WTC11 (cell line): ENCODE data around the gene TRMT11. TPM values are rescaled to one million over a fixed set of nuclear protein-coding genes. Genes with fewer than 3 reads are reported as not detected.

Experiments
- ATAC-seq: fragments of 200-7000 bp; cut with Tn5 transposase; 2 replicates; pipeline ENCODE4 v1.10.0; 2021; ENCODE audit warnings: mild to moderate bottlenecking, moderate library complexity
- CTCF ChIA-PET: fragments of 300-600 bp; sonication (Branson Sonifier 250); formaldehyde crosslinking; loops from one replicate; lab custom pipeline; 2021; ENCODE audit warnings: antibody characterized with exemption; lab: Charles Lee
- POLR2A ChIA-PET: fragments of 350-600 bp; sonication (Branson Sonifier 250); formaldehyde crosslinking; loops from one replicate; lab custom pipeline; 2021; ENCODE audit warnings: antibody characterized with exemption; lab: Charles Lee
- DNase-seq: peaks from one replicate; pipeline ENCODE4 v3.0.0; 2021; ENCODE audit warnings: low spot score
- H3K27ac Mint-ChIP-seq: 2 replicates; pipeline ENCODE4 v1.8.0; 2021; ENCODE audit warnings: mixed read lengths
- H3K27me3 Mint-ChIP-seq: 2 replicates; pipeline ENCODE4 v1.8.0; 2021; ENCODE audit warnings: low read depth, mild to moderate bottlenecking, moderate library complexity, mixed read lengths
- H3K36me3 Mint-ChIP-seq: 2 replicates; pipeline ENCODE4 v1.8.0; 2021; ENCODE audit warnings: mixed read lengths
- H3K4me1 Mint-ChIP-seq: 2 replicates; pipeline ENCODE4 v1.8.0; 2022; ENCODE audit warnings: mixed read lengths
- H3K4me3 Mint-ChIP-seq: 2 replicates; pipeline ENCODE4 v1.8.0; 2021; ENCODE audit warnings: mild to moderate bottlenecking, moderate library complexity, mixed read lengths
- H3K9me3 Mint-ChIP-seq: 2 replicates; pipeline ENCODE4 v1.8.0; 2021; ENCODE audit warnings: mixed read lengths
- CBFB ChIP-seq: sonication (generic); formaldehyde crosslinking; IDR thresholded peaks from 2 replicates; pipeline ENCODE4 v1.8.1; 2022; ENCODE audit warnings: mild to moderate bottlenecking, low read depth, missing genetic modification reagents
- E2F1 ChIP-seq: sonication (generic); formaldehyde crosslinking; IDR thresholded peaks from 2 replicates; pipeline ENCODE4 v1.8.0; 2022; ENCODE audit warnings: mild to moderate bottlenecking, missing genetic modification reagents
- E2F4 ChIP-seq: sonication (generic); formaldehyde crosslinking; IDR thresholded peaks from 2 replicates; pipeline ENCODE4 v1.8.1; 2022; ENCODE audit warnings: low read depth, mild to moderate bottlenecking, moderate library complexity, missing genetic modification reagents, borderline replicate concordance
- GTF2I ChIP-seq: fragments of 250-450 bp; sonication (Bioruptor Pico); conservative IDR thresholded peaks from 2 replicates; pipeline ENCODE4 v1.4.0; 2021; ENCODE audit warnings: mild to moderate bottlenecking
- MAX ChIP-seq: sonication (generic); formaldehyde crosslinking; IDR thresholded peaks from 2 replicates; pipeline ENCODE4 v1.8.0; 2022; ENCODE audit warnings: mild to moderate bottlenecking, missing genetic modification reagents
- NFATC4 ChIP-seq: fragments of 250-450 bp; sonication (Bioruptor Pico); IDR thresholded peaks from 2 replicates; pipeline ENCODE4 v1.9.0; 2021; ENCODE audit warnings: mild to moderate bottlenecking
- PRRX2 ChIP-seq: fragments of 250-450 bp; sonication (Bioruptor Pico); IDR thresholded peaks from 2 replicates; pipeline ENCODE4 v1.8.0; 2021; ENCODE audit warnings: mild to moderate bottlenecking
- SP1 ChIP-seq: sonication (generic); formaldehyde crosslinking; conservative IDR thresholded peaks from 2 replicates; pipeline ENCODE4 v1.8.1; 2022; ENCODE audit warnings: missing genetic modification reagents
- ZNF423 ChIP-seq: fragments of 250-450 bp; sonication (Bioruptor Pico); IDR thresholded peaks from 2 replicates; pipeline ENCODE4 v2.1.2; 2022; ENCODE audit warnings: mild to moderate bottlenecking, moderate library complexity
- total RNA-seq: library from RNA; stranded (reverse); gene quantifications from 3 replicates; pipeline ENCODE4 v1.2.3, GENCODE V29; 2021
- TF ChIP-seq, protein P1 (sequence below): fragments of 250-450 bp; sonication (Bioruptor Pico); IDR thresholded peaks from 2 replicates; pipeline ENCODE4 v2.1.2; 2022; ENCODE audit warnings: mild to moderate bottlenecking, moderate library complexity
- TF ChIP-seq, protein P2 (sequence below): fragments of 250-450 bp; sonication (Bioruptor Pico); IDR thresholded peaks from 2 replicates; pipeline ENCODE4 v1.9.0; 2021; ENCODE audit warnings: moderate library complexity, mild to moderate bottlenecking, inconsistent platforms, borderline replicate concordance
- TF ChIP-seq, protein P3 (sequence below): sonication (generic); formaldehyde crosslinking; IDR thresholded peaks from 2 replicates; pipeline ENCODE4 v1.8.0; 2022; ENCODE audit warnings: mild to moderate bottlenecking, missing genetic modification reagents
- TF ChIP-seq, protein P4 (sequence below): sonication (generic); formaldehyde crosslinking; IDR thresholded peaks from 2 replicates; pipeline ENCODE4 v1.8.1; 2022; ENCODE audit warnings: mild to moderate bottlenecking, missing genetic modification reagents, moderate library complexity, borderline replicate concordance

The TRMT11 gene
- total RNA-seq, 1 experiment from 2014 or later, result 32.3 TPM

DNA sequence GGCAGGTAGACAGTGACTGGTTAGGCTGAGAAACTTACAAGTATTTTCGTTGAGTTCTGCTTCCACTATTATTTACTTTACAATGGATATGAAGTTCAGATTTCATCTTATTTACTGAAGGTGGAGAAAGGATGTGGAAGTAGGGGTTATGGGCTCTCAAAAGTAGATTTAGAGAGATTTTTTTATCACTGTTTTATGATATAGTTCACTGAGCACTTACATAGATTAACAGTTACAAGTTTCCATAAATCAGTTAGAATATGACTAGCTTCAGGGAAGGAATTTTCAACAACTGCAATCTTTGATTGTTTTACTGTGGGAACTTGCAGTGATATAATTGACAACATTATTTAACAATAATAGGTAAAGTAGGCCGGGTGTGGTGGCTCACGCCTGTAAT is 7.2 kb upstream of the TRMT11 start:
- no peak overlapping the region for H3K27ac Mint-ChIP-seq
- no peaks in the 10 kb centered on the region for H3K4me1 Mint-ChIP-seq
- TF ChIP-seq PRRX2 (CRISPR knock-in tag), result no peak
- H3K36me3 Mint-ChIP-seq, result no peaks in the 10 kb centered on the region
- ATAC-seq, result no peak
- no peak overlapping the region for H3K4me3 Mint-ChIP-seq
- no peak for DNase-seq
- H3K27me3 Mint-ChIP-seq, result no peaks in the 10 kb centered on the region
- H3K9me3 Mint-ChIP-seq, result no peaks in the 10 kb centered on the region
- CTCF ChIA-PET, result no interaction called here
- POLR2A ChIA-PET, result no interaction called here

DNA sequence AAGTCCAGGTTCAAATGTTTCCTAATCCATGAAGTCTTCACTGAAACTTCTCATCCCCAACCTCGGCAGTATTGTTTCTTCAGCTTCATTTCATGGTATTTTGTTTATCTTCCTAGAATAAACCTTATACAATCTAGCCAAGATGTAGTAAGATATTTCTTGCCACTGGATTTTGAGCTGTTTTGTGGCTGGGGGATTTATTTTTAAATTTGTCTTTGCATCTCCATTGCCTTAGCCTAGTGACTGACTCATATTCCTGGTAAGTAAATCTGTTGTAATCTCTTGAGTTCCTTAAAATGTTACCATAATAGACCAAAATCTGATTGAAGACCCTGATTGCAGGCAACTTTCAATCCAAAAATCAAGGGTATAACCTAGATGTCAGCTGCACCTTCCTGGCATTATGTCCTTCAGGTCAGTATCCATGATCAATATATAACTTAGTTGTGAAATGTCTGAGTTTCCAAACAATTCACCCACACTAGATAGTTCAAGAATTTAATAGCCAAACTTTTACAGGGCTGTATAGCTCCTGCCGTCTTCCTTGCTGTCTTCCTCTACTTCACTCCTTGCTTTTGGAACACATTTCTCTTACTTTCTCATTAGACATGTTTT is 4.7 kb upstream of the TRMT11 start:
- CTCF ChIA-PET, result no interaction called here
- TF ChIP-seq E2F4 (CRISPR knock-in tag) (no peak), CBFB (no peak), SP1 (CRISPR knock-in tag) (no peak), E2F1 (CRISPR knock-in tag) (no peak), GTF2I (CRISPR knock-in tag) (no peak)
- TF ChIP-seq, all 79 proteins: peak for 0
- Mint-ChIP-seq H3K27ac (no peak overlapping the region), H3K4me1 (no peaks in the 10 kb centered on the region), H3K27me3 (no peaks in the 10 kb centered on the region), H3K9me3 (no peaks in the 10 kb centered on the region), H3K4me3 (no peak overlapping the region), H3K36me3 (no peaks in the 10 kb centered on the region)
- POLR2A ChIA-PET, result no interaction called here
- no peak for ATAC-seq
- no peak for DNase-seq

DNA sequence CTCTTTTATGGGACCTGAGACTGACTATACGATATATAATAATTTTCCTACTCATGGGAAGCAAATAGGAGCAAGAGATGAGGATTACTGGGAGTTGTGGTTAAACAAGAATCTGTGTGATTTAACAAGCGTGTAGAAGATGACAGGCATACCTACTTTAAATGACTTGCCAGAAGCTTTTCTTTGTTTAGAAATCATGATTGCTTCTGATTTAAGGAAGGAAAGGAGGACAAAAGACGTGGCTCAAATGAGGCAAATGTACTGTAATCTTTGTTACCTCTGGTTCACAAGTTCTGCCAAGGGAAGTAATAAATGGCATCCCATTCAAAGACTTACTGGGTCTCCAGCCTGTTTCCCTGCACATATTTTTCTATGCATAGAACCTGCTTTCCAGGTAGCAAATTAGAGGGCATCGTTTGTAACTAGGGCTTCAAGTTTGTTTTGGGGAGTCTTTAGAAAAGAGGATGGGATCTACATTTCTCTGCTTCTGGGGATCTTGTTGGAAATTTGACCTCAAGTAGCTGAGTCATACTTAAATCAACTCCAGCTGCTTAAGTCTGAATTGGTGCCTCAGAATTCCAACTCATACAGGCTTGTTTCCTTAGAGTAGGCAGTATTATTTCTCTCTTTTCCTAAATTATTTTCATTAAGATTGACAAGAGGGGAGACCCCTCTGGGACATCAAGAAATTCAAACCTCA is 2.9 kb upstream of the TRMT11 start:
- DNase-seq (no peak), ATAC-seq (no peak)
- H3K9me3 Mint-ChIP-seq, result no peaks in the 10 kb centered on the region
- H3K36me3 Mint-ChIP-seq, result no peaks in the 10 kb centered on the region
- H3K27me3 Mint-ChIP-seq, result no peaks in the 10 kb centered on the region
- POLR2A ChIA-PET, result no interaction called here
- CTCF ChIA-PET, result no interaction called here
- no peak overlapping the region for H3K27ac Mint-ChIP-seq
- H3K4me1 Mint-ChIP-seq, result no peaks in the 10 kb centered on the region
- no peak overlapping the region for H3K4me3 Mint-ChIP-seq
- TF ChIP-seq, protein P1, sequence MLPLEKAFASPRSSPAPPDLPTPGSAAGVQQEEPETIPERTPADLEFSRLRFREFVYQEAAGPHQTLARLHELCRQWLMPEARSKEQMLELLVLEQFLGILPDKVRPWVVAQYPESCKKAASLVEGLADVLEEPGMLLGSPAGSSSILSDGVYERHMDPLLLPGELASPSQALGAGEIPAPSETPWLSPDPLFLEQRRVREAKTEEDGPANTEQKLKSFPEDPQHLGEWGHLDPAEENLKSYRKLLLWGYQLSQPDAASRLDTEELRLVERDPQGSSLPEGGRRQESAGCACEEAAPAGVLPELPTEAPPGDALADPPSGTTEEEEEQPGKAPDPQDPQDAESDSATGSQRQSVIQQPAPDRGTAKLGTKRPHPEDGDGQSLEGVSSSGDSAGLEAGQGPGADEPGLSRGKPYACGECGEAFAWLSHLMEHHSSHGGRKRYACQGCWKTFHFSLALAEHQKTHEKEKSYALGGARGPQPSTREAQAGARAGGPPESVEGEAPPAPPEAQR (CRISPR knock-in tag), result no peak
- no peak for TF ChIP-seq MAX
- TF ChIP-seq, protein P2, sequence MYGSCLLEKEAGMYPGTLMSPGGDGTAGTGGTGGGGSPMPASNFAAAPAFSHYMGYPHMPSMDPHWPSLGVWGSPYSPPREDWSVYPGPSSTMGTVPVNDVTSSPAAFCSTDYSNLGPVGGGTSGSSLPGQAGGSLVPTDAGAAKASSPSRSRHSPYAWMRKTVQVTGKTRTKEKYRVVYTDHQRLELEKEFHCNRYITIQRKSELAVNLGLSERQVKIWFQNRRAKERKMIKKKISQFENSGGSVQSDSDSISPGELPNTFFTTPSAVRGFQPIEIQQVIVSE (CRISPR knock-in tag), result no peak
- TF ChIP-seq, protein P3, sequence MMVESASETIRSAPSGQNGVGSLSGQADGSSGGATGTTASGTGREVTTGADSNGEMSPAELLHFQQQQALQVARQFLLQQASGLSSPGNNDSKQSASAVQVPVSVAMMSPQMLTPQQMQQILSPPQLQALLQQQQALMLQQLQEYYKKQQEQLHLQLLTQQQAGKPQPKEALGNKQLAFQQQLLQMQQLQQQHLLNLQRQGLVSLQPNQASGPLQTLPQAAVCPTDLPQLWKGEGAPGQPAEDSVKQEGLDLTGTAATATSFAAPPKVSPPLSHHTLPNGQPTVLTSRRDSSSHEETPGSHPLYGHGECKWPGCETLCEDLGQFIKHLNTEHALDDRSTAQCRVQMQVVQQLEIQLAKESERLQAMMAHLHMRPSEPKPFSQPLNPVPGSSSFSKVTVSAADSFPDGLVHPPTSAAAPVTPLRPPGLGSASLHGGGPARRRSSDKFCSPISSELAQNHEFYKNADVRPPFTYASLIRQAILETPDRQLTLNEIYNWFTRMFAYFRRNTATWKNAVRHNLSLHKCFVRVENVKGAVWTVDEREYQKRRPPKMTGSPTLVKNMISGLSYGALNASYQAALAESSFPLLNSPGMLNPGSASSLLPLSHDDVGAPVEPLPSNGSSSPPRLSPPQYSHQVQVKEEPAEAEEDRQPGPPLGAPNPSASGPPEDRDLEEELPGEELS (CRISPR knock-in tag), result no peak
- TF ChIP-seq, all 79 proteins: peak for 0

GRCh38 chr6:125984311-125984710 is 2.0 kb upstream of the TRMT11 start:
- Mint-ChIP-seq H3K4me3 (no peak overlapping the region), H3K36me3 (no peaks in the 10 kb centered on the region), H3K9me3 (no peaks in the 10 kb centered on the region), H3K27me3 (no peaks in the 10 kb centered on the region), H3K4me1 (no peaks in the 10 kb centered on the region; the same call in 1 of the 2 replicates), H3K27ac (no peak overlapping the region)
- ATAC-seq (no peak), DNase-seq (no peak)
- no peak for TF ChIP-seq NFATC4 (CRISPR knock-in tag)
- TF ChIP-seq, protein P4, sequence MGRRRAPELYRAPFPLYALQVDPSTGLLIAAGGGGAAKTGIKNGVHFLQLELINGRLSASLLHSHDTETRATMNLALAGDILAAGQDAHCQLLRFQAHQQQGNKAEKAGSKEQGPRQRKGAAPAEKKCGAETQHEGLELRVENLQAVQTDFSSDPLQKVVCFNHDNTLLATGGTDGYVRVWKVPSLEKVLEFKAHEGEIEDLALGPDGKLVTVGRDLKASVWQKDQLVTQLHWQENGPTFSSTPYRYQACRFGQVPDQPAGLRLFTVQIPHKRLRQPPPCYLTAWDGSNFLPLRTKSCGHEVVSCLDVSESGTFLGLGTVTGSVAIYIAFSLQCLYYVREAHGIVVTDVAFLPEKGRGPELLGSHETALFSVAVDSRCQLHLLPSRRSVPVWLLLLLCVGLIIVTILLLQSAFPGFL (CRISPR knock-in tag), result no peak
- no peak for TF ChIP-seq ZNF423
- ChIA-PET POLR2A (interaction anchor here (0.7 kb wide), 1 partner anchor 284 kb away, joined by 5 read pairs; no protein-coding TSS in a partner anchor), CTCF (interaction anchor here (1.0 to 3.5 kb wide), 3 partner anchors 10 to 28 kb away, joined by 4 to 15 read pairs (median 7); partner anchors contain the start of gene HINT3)
